Measurements from ENCODE around the gene NUDC.

DNA sequence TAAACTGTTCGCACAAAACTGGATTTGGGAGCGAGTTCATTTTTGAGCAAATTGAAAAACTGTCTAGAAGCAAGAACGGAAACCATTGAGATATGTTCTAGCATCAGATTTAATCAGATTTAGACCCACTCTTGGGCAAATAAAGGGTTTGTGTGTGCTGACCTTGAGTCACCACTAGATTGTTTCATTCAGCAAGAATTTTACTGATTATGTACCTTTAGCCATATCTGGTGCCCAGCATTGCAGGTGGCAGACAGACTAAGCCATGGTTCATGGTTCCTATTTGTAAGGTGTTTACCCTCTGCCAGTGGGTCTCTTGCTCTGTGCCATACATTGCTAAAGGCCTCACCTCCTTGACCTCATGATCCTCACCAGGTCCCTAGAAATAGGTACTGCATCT is 1.4 kb downstream of the NUDC start:
- TF ChIP-seq, protein P1, sequence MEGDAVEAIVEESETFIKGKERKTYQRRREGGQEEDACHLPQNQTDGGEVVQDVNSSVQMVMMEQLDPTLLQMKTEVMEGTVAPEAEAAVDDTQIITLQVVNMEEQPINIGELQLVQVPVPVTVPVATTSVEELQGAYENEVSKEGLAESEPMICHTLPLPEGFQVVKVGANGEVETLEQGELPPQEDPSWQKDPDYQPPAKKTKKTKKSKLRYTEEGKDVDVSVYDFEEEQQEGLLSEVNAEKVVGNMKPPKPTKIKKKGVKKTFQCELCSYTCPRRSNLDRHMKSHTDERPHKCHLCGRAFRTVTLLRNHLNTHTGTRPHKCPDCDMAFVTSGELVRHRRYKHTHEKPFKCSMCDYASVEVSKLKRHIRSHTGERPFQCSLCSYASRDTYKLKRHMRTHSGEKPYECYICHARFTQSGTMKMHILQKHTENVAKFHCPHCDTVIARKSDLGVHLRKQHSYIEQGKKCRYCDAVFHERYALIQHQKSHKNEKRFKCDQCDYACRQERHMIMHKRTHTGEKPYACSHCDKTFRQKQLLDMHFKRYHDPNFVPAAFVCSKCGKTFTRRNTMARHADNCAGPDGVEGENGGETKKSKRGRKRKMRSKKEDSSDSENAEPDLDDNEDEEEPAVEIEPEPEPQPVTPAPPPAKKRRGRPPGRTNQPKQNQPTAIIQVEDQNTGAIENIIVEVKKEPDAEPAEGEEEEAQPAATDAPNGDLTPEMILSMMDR (IDR thresholded peaks at IDR 0.05), result no peak
- no peak for TF ChIP-seq POLR2A (IDR thresholded peaks at IDR 0.05)

Data from adrenal gland (tissue), 5 donors.